WTC11 (cell line): ENCODE results near the gene SHKBP1.

Experiments
- CBFB ChIP-seq: sonication (generic); formaldehyde crosslinking; IDR thresholded peaks from 2 replicates; pipeline ENCODE4 v1.8.1; 2022; ENCODE audit warnings: mild to moderate bottlenecking, low read depth, missing genetic modification reagents
- GABPB1 ChIP-seq: sonication (generic); formaldehyde crosslinking; IDR thresholded peaks from 2 replicates; pipeline ENCODE4 v1.8.1; 2023; ENCODE audit warnings: mild to moderate bottlenecking, missing genetic modification reagents
- MXD4 ChIP-seq: fragments of 250-450 bp; sonication (Bioruptor Pico); IDR thresholded peaks from 2 replicates; pipeline ENCODE4 v1.8.0; 2021; ENCODE audit warnings: mild to moderate bottlenecking, moderate library complexity, borderline replicate concordance
- NR2C2 ChIP-seq: sonication (generic); formaldehyde crosslinking; IDR thresholded peaks from 2 replicates; pipeline ENCODE4 v1.8.0; 2022; ENCODE audit warnings: mild to moderate bottlenecking, missing genetic modification reagents
- SMAD3 ChIP-seq: sonication (generic); formaldehyde crosslinking; IDR thresholded peaks from 2 replicates; pipeline ENCODE4 v1.8.0; 2022; ENCODE audit warnings: missing genetic modification reagents, mild to moderate bottlenecking, borderline replicate concordance
- TCF7 ChIP-seq: sonication (generic); formaldehyde crosslinking; IDR thresholded peaks from 2 replicates; pipeline ENCODE4 v1.8.0; 2022; ENCODE audit warnings: mild to moderate bottlenecking, low read depth, missing genetic modification reagents, moderate library complexity
- ZNF121 ChIP-seq: sonication (generic); formaldehyde crosslinking; IDR thresholded peaks from 2 replicates; pipeline ENCODE4 v1.8.0; 2023; ENCODE audit warnings: missing genetic modification reagents
- TF ChIP-seq, protein P1 (sequence below): fragments of 200-600 bp; IDR thresholded peaks from 2 replicates; pipeline ENCODE4 v1.8.0; 2022; ENCODE audit warnings: antibody characterized with exemption
- TF ChIP-seq, protein P2 (sequence below): sonication (generic); formaldehyde crosslinking; IDR thresholded peaks from 2 replicates; pipeline ENCODE4 v1.8.0; 2022; ENCODE audit warnings: mild to moderate bottlenecking, missing genetic modification reagents
- TF ChIP-seq, protein P3 (sequence below): sonication (generic); formaldehyde crosslinking; IDR thresholded peaks from 2 replicates; pipeline ENCODE4 v1.8.0; 2022; ENCODE audit warnings: mild to moderate bottlenecking, missing genetic modification reagents
- TF ChIP-seq, protein P4 (sequence below): fragments of 250-450 bp; sonication (Bioruptor Pico); IDR thresholded peaks from 2 replicates; pipeline ENCODE4 v2.1.2; 2022; ENCODE audit warnings: mild to moderate bottlenecking, moderate library complexity

DNA sequence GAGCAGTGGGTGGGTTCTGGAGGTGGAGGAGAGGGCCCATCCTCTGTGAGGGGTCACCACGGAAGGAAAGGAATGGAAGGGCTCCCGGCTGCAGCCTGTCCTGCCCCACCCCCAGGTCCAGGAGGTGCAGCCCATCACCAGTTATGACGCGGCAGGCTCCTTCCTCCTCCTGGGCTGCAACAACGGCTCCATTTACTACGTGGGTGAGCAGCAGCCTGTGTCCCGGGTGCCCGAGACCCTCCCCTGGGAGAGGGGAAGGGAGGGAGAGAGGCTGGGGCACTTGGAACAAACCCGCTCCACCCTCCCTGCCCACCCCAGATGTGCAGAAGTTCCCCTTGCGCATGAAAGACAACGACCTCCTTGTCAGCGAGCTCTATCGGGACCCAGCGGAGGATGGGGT lies 6.6 kb downstream of the SHKBP1 start:
- TF ChIP-seq MXD4 (CRISPR knock-in tag) = no peak
- no peak for TF ChIP-seq ZNF121 (CRISPR knock-in tag)
- no peak for TF ChIP-seq GABPB1 (CRISPR knock-in tag)
- no peak for TF ChIP-seq CBFB (CRISPR knock-in tag)
- no peak for TF ChIP-seq NR2C2
- no peak for TF ChIP-seq SMAD3
- TF ChIP-seq, protein P1, sequence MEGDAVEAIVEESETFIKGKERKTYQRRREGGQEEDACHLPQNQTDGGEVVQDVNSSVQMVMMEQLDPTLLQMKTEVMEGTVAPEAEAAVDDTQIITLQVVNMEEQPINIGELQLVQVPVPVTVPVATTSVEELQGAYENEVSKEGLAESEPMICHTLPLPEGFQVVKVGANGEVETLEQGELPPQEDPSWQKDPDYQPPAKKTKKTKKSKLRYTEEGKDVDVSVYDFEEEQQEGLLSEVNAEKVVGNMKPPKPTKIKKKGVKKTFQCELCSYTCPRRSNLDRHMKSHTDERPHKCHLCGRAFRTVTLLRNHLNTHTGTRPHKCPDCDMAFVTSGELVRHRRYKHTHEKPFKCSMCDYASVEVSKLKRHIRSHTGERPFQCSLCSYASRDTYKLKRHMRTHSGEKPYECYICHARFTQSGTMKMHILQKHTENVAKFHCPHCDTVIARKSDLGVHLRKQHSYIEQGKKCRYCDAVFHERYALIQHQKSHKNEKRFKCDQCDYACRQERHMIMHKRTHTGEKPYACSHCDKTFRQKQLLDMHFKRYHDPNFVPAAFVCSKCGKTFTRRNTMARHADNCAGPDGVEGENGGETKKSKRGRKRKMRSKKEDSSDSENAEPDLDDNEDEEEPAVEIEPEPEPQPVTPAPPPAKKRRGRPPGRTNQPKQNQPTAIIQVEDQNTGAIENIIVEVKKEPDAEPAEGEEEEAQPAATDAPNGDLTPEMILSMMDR = no peak
- TF ChIP-seq, protein P2, sequence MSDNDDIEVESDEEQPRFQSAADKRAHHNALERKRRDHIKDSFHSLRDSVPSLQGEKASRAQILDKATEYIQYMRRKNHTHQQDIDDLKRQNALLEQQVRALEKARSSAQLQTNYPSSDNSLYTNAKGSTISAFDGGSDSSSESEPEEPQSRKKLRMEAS (CRISPR knock-in tag) = no peak
- TF ChIP-seq, protein P3, sequence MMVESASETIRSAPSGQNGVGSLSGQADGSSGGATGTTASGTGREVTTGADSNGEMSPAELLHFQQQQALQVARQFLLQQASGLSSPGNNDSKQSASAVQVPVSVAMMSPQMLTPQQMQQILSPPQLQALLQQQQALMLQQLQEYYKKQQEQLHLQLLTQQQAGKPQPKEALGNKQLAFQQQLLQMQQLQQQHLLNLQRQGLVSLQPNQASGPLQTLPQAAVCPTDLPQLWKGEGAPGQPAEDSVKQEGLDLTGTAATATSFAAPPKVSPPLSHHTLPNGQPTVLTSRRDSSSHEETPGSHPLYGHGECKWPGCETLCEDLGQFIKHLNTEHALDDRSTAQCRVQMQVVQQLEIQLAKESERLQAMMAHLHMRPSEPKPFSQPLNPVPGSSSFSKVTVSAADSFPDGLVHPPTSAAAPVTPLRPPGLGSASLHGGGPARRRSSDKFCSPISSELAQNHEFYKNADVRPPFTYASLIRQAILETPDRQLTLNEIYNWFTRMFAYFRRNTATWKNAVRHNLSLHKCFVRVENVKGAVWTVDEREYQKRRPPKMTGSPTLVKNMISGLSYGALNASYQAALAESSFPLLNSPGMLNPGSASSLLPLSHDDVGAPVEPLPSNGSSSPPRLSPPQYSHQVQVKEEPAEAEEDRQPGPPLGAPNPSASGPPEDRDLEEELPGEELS (CRISPR knock-in tag) = no peak
- no peak for TF ChIP-seq TCF7 (CRISPR knock-in tag)
- TF ChIP-seq, protein P4, sequence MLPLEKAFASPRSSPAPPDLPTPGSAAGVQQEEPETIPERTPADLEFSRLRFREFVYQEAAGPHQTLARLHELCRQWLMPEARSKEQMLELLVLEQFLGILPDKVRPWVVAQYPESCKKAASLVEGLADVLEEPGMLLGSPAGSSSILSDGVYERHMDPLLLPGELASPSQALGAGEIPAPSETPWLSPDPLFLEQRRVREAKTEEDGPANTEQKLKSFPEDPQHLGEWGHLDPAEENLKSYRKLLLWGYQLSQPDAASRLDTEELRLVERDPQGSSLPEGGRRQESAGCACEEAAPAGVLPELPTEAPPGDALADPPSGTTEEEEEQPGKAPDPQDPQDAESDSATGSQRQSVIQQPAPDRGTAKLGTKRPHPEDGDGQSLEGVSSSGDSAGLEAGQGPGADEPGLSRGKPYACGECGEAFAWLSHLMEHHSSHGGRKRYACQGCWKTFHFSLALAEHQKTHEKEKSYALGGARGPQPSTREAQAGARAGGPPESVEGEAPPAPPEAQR (CRISPR knock-in tag) = no peak
